Right ventricle myocardium inferior (tissue), 1 donor: ENCODE measurements around the gene PLCB4. TPM values are rescaled to one million over a fixed set of nuclear protein-coding genes. Genes with fewer than 3 reads are reported as not detected.

Experiments used
- ATAC-seq: fragments of 200-7000 bp; cut with Tn5 transposase; one replicate; pipeline ENCODE4 v1.9.1; 2020; ENCODE audit warnings: mild to moderate bottlenecking, moderate library complexity
- DNase-seq: peaks from one replicate; pipeline ENCODE4 v3.0.0; 2021; ENCODE audit errors: missing footprints
- intact Hi-C: fragments of 100-400 bp; cut with DNase I; formaldehyde crosslinking; loops from one replicate; pipeline ENCODE4 v1.11.0; 2022
- total RNA-seq: library from RNA; stranded (reverse); fragmentation: NEBNext Ultra II Directional; extraction: Animal tissue kit (Norgen Biotek cat#: 25700); gene quantifications from one replicate; pipeline ENCODE4 v1.2.1, GENCODE V29; 2021
- donor health status: DM: no; HTN: yes; CAD: no; lungs with severe emphysema.

The PLCB4 gene
- total RNA-seq, 1 donor from 2014 or later: 27.7 TPM

DNA sequence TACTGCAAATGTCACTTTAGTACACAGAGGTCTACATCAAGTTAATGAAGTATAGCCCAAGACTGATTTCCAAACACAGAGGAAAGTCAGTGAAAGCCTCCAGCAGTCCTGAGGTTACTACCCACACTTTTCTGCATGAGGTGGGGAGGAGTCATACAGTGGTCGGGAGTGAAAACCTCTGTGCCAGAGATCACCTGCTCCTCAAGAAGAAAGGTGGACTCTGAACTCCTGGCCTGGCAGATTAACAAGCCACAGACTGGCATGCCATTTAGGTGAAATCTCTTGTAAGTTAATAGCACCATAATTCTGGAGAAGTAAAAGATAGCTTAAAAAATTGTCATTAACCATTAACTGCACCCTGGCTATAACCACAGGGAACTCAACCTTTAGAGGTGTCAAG is 320.5 kb downstream of the PLCB4 start:
- ATAC-seq (no peak), DNase-seq (no peak)
- intact Hi-C loops: no loop called here

DNA sequence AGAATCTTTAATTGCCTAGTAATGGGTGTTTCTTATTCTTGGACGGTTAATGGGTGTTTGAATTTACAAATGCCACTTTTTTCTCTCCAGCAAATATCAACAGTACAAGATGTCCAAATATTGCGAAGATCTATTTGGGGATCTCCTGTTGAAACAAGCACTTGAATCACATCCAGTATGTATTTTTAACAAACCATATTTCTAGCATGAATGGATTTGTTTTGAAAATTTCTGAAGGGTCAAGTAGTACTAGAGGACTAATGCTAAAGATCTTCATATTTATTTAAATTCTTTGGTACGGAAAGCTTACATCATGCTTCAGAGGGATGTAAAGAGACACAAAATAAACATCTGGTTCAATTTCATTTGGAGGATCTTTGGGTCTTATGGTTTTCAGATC is 321.6 kb downstream of the PLCB4 start:
- ATAC-seq (no peak), DNase-seq (no peak)
- intact Hi-C loops: no loop called here

DNA sequence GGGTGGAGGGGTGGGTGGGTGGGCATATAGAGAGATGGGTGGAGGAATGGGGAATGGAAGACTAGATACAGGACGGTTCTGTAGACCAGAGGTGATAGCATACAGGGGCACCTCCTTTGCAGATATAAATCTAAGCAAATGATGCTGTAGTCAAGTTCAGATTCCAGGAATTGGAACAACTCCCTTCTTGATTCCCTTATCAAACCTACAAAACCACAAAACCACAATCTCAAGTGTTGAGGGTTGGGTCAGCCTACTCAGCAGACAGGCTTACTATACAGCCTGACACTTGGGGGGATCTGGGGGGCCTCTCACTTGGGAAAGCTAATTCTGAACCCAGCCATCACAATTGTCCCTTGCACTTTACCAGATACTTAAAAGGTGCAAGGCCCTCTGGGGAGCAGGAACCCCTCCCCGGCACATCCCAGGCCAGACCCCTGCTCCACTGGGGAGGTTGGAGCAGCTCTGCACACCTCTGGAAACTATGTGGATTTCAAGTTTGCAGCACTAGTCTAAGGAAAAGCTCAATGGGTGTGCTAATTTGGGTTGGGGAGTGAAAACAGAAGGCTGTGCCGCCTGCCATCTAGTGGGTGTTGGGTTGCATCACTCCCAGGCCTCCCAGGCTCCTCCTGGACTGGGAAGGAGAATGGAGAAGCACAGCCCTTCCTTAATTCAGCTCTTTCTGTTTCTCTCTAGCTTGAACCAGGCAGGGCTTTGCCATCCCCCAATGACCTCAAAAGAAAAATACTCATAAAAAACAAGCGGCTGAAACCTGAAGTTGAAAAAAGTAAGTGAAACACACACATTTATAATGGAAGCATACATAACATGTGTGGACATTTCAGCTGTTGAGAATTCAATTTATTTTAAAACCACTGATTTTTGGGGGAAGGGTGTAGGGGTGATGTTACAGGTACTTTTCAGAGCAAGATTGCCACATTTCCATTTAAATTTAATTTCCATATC is 324.3 kb downstream of the PLCB4 start:
- peak; percentile 81 for ATAC-seq
- peak; percentile 82 for DNase-seq
- intact Hi-C loops: loop anchor here (2.0 kb wide), 1 partner anchor 602 kb away; no protein-coding TSS in a partner anchor

DNA sequence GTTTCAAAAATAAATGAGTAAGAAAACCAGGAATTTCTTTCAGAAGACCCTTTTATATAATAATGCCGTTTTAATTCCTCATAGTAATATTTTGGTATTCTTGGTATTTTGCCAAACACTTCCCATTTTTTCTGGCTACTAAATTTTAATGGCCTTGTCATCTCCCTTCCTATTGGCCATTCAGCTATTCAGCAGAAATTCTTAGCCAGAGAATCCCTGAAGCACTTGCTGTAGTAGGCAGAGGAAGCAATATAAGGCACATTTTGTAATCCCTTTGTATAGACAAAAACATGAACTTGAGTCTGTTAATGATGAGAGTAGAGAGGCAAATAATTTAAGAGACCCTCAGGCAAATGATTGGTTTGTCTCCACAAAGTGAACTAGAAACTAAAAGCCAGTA is 327.1 kb downstream of the PLCB4 start:
- DNase-seq (no peak), ATAC-seq (no peak)
- intact Hi-C loops: no loop called here

DNA sequence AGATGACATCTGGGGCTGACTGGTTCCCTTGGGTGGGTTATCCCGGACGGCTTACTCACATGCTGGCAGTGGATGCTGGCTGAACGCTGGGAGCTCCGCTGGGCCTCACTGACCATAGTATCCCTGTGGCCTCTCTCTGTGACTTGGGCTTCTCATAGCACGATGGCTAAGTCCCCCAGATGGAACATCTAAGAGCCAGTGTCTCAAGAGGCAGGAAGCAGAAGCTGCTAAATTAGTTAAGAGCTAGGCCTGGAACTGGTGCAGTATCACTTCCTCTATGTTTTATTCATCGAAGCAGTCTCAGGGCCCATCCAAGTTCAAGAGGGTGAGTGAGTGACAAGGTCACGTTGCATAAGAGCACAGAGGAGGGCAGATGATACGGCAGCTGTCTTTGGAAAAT is 329.0 kb downstream of the PLCB4 start:
- ATAC-seq (peak; percentile 81), DNase-seq (no peak)
- intact Hi-C loops: no loop called here

DNA sequence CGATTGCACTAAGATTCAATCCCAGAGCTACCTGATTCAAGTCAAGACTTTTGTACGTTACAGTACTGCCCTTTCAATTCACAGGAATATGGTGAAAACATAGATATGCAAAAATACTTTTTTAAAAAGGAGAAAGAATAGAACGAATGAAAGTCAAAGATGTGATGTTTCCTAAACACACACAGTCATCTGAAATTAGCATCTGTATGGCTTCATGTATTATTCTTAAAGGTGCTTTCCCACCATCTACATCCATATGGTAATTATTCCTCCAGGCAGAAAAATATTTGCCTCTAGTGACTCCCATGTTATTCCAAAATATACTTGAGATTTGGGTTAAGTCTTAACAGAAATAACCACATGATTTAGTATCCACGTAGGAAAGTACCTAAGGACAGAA is 330.0 kb downstream of the PLCB4 start:
- intact Hi-C loops: no loop called here
- DNase-seq (no peak), ATAC-seq (no peak)

DNA sequence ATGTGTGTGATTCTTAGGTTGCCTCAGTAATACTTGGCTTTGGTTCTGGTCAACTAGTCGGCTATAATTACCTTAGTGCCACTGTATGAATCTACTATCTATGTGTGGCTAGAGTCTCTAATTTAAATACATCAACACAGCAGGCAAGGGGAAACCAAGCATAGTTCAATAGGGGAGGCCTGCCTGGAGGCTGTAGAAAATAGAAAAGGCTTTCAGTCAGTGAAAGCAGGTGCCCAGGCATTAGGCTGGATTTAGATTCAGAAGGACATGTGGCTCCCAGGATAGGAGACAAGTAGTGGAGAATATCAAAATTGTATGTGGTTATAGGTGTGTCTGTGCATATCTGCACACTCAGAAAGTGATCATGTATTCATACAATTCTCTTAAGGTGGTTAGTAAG is 330.4 kb downstream of the PLCB4 start:
- DNase-seq (no peak), ATAC-seq (no peak)
- intact Hi-C loops: no loop called here

DNA sequence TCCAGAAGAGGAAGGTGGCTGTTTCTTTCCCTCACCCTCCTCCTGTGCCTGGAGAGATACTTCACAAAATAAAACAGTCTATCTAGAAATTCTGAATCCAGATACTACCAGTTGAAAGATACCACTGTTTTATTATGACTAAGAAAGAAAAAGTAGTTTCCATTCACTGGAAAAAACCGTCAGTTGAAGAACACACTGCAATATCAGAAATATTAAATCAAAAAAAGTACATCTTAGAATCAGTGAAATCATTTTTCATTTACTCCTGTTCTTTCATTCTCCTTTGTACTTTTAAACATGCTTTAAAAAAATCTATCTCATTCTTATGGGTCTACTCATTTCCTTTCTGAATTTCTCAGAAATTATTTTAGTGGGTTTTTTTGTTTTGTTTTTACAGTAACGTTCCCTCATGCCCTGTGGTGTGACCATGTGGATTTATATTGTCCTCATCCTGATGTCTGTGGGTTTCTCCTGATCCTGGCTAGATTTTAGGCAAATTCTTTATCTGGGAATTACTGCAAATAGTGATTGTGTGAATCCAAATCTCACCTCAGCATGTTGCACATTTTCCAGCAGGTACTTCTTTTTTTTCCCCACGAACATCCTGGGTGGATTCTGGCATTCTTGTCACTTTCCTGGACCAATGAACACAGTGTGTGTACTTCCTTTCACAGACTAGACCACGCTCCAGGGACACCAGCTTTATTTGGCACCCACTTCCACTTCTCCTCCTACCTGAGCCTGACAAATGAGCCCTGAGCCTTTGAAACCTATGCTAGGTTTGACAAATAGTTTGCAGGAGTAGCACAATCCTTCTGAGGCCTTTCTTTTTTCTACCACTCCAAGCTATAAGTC is 331.5 kb downstream of the PLCB4 start:
- ATAC-seq: no peak

DNA sequence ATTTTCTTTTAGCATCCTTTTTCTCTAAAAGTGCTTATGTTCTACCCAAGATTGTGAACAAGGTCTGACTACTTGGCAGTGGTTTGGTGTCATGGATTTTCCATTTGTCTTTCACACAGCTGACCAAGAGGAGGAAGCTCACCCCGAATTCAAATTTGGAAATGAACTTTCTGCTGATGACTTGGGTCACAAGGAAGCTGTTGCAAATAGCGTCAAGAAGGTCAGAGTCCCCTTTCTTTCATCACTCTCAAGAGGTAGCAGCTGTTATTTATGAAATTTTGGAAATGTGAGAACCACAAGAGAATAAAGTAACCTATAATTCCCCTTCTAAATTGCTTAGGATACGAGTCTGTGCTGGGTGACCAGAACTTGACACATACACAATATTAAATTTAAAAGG is 332.5 kb downstream of the PLCB4 start:
- DNase-seq (no peak), ATAC-seq (no peak)
- intact Hi-C loops: loop anchor here (10.0 kb wide), 1 partner anchor 83 kb away; no protein-coding TSS in a partner anchor

More for the DNA sequence above, 331.5 kb downstream of the PLCB4 start:
- no peak for DNase-seq
- intact Hi-C loops: loop anchor here (10.0 kb wide), 1 partner anchor 84 kb away; no protein-coding TSS in a partner anchor

DNA sequence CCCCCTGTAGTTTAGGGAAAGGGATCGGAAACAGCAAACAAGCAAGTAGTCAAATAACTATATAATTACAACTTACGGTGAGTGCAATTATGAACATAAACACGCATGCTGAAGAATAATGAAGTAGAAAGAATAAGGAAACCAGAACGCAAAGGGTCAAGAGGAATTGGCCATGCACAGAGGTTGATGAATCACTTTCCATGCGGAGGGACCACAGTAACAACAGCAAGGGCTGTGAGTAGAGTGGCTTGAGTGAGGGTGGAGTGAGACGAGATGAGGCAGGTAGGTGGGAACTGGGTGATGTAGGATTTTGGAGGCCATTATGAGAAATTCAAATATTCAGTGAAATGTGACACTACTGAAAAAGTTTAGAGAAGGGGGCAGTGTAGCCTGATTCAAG is 333.3 kb downstream of the PLCB4 start:
- intact Hi-C loops: loop anchor here (10.0 kb wide), 1 partner anchor 83 kb away; no protein-coding TSS in a partner anchor
- ATAC-seq (no peak), DNase-seq (no peak)

DNA sequence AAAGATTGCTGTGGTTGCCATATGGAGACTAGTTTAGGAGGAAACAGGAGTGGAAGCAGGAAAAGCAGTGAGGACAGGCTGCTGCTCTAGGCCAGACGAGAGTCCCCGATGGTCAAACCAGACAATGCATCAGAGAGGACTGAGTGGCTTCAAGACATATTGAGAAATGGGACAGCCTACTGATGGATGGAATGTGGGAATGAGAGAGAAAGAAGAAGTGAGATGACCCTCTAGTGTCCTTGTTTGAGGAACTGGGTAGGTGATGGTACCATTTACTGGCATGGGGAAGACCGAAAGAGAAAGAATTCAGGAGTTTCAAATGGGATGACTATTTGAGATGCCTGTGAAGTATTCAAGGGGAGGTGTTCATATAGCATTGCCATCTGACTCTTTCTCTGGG is 333.7 kb downstream of the PLCB4 start:
- ATAC-seq (no peak), DNase-seq (no peak)
- intact Hi-C loops: loop anchor here (10.0 kb wide), 1 partner anchor 82 kb away; no protein-coding TSS in a partner anchor

DNA sequence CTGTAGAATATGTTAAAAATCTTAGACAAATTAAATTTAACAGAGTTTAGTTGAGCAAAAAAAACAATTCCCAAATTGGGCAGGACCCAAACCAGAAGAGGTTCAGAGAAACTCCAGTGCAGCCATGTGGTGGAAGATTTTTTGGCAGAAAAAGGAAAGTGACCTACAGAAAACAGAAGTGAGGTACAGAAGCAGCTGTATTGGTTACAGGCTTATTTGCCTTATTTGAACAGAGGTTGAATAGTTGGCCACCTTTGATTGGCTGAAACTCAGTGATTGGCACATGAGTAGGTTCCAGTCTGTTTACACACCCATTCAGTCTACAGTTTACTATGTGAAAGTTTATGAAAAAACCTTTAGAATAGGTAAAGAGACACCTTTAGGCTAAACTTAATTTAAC is 334.6 kb downstream of the PLCB4 start:
- DNase-seq: no peak
- no peak for ATAC-seq
- intact Hi-C loops: loop anchor here (10.0 kb wide), 1 partner anchor 81 kb away; no protein-coding TSS in a partner anchor

DNA sequence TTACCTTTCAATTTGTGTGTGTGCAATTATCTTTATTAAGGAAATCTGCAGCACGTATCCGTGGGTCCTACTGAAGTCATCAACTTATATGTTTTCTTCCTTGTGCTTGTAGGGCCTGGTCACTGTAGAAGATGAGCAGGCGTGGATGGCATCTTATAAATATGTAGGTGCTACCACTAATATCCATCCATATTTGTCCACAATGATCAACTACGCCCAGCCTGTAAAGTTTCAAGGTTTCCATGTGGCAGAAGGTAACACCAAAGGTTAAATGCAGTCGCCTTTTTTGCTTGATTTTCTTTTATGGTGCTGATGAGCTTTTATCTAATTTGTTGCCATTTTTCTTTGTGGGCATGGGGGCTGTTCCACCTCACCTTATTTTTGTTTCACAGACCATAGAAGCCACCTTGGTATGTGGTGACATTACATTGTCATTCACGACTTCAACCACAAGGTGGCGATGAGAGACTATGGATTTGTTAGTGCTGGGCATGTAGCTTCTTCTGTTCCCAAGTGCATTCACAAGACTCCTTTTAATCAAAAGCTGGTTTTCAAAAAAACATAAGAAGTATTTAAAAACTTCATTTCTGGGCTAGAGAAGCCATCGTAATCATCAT is 339.0 kb downstream of the PLCB4 start:
- intact Hi-C loops: loop anchor here (1.0 to 10.0 kb wide), 2 partner anchors 77 to 202 kb away; no protein-coding TSS in a partner anchor
- DNase-seq: no peak

DNA sequence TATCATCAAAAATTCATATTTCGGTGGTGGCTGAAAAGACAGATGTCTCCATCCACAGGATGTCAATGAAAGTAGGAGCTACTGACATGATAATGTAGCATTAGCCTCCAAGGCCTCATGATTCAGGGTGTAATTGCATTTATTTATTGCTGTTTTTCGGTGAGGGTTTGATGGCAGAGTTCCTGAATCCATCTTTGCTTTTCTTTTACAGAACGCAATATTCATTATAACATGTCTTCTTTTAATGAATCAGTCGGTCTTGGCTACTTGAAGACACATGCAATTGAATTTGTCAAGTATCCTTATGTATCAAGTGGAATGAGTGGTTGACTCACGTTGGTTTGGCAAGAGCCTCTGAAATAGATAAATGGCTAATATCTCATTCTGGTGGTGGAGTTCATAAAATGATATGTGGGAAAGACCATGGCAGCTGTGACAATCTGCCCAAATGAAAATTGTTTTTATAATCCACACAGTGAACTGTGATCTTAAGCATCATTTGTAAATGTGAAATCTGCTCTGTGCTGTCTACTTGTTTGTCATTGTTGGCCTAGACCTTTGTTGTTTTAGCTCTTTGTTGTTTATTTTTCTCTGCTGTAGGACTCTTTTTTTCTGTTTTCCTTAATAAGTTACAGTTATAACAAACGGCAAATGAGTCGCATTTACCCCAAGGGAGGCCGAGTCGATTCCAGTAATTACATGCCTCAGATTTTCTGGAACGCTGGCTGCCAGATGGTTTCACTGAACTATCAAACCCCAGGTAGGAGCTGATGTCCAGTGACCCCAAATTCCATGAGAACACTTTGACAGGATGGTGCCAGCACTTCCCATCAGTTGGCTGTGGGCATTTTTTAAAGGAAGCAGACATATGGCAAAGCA is 339.8 kb downstream of the PLCB4 start:
- DNase-seq (no peak), ATAC-seq (no peak)
- intact Hi-C loops: loop anchor here (1.0 to 10.0 kb wide), 2 partner anchors 76 to 202 kb away; no protein-coding TSS in a partner anchor

More for the DNA sequence above, 339.0 kb downstream of the PLCB4 start:
- ATAC-seq: no peak

DNA sequence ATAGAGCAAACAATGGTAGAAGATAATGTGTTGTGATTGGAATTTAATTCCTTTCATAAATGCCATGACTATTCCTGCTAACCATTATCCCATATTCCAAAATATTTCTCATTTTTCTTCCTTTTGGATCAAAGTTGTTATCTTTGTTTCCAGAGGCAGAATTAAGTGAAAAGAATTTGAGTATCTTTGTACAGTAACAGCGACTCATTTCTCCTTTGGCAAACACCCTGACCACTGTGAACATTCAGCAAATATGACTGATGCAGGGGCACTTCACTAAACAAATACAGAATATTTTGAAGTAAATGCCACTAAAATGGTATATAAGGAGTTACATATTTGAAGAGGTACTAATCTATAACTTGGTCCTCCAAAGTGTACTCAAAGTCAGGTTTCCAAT is 340.5 kb downstream of the PLCB4 start:
- DNase-seq (no peak), ATAC-seq (no peak)
- intact Hi-C loops: loop anchor here (10.0 kb wide), 1 partner anchor 75 kb away; no protein-coding TSS in a partner anchor

DNA sequence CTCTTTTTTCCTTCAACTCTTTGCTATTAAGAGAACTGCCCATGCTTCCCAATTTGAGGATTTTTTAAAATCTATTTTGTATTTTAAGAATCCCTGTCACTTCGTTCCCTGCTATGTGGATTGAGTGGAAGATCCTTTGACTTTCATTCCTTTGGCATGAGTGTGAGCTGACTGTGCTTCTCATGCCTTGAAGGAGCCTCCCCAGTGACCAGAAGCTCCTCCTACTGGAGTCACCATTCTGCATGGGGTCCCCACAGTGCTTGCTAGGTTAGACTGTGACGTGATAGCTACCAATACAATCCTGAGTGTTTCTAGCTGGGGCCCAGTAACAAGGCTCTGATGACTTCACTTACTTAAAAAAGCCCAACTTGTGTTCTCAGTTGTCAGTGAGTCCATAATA is 341.1 kb downstream of the PLCB4 start:
- no peak for ATAC-seq
- no peak for DNase-seq
- intact Hi-C loops: loop anchor here (10.0 kb wide), 1 partner anchor 75 kb away; no protein-coding TSS in a partner anchor

DNA sequence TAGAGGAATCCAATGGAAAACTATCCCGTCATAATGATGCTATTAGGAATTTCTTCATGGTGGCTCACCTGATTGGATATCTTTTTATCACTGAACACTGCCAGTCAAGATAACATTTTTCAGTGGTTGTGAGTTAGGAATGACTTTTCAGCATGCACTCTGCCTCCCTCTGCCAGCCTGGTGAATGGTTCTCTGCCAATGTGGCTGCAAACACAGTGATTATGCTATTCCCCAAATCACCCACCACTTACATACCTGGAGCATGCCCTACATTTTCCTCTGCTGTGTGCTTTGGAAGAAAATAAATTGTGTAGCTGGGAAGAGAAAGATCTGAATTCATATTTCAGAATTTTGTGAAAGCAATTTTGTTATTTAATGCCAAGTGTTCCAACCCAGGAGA is 342.9 kb downstream of the PLCB4 start:
- no peak for ATAC-seq
- intact Hi-C loops: no loop called here
- no peak for DNase-seq

DNA sequence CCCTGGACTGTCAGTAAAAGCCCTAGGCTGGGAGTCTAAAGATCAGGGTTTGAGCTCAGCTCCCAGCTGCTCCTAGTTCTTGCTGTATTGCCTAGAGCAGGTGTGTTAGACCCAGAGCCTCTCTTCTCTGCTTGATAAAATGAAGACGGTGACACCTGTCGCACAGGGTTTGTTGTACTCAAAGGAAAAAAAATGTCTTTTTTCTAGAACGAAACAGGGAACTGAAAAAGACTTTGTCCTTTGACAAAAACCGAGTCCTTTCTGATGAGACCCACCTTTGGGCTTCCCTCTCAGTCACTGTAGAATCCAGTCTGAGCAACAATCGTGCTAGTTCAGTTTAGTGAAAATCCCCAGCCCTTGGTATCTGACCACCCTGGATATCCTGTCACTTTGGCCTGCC is 343.4 kb downstream of the PLCB4 start:
- intact Hi-C loops: no loop called here
- no peak for ATAC-seq
- DNase-seq: no peak
